Transverse colon (tissue), 4 donors: ENCODE results near the gene EIF4E1B.

ENCODE experiments used
- POLR2A ChIP-seq: fragments of 450-650 bp; IDR thresholded peaks from one replicate; pipeline ENCODE4 v1.6.1; 2016; ENCODE audit warnings: antibody characterized with exemption, mild to moderate bottlenecking, moderate library complexity
- POLR2AphosphoS5 ChIP-seq, 3 donors: sonication (generic); formaldehyde crosslinking; IDR thresholded peaks; one replicate each; pipeline ENCODE4 v1.6.1; 2016; ENCODE audit warnings: antibody characterized with exemption in 3 of 3
- TF ChIP-seq, protein P1 (sequence below), 5 experiments: fragments of 200-600 bp in 3 of 5; fragments of 450-650 bp in 2 of 5; sonication (generic) in 3 of 5; IDR thresholded peaks; 1 replicate in 2 of 5; 2 replicates in 3 of 5; pipeline ENCODE4 v1.5.1; 2016 to 2017; ENCODE audit warnings: antibody characterized with exemption in 5 of 5, inconsistent platforms in 3 of 5, mild to moderate bottlenecking in 2 of 5, moderate library complexity in 1 of 5

DNA sequence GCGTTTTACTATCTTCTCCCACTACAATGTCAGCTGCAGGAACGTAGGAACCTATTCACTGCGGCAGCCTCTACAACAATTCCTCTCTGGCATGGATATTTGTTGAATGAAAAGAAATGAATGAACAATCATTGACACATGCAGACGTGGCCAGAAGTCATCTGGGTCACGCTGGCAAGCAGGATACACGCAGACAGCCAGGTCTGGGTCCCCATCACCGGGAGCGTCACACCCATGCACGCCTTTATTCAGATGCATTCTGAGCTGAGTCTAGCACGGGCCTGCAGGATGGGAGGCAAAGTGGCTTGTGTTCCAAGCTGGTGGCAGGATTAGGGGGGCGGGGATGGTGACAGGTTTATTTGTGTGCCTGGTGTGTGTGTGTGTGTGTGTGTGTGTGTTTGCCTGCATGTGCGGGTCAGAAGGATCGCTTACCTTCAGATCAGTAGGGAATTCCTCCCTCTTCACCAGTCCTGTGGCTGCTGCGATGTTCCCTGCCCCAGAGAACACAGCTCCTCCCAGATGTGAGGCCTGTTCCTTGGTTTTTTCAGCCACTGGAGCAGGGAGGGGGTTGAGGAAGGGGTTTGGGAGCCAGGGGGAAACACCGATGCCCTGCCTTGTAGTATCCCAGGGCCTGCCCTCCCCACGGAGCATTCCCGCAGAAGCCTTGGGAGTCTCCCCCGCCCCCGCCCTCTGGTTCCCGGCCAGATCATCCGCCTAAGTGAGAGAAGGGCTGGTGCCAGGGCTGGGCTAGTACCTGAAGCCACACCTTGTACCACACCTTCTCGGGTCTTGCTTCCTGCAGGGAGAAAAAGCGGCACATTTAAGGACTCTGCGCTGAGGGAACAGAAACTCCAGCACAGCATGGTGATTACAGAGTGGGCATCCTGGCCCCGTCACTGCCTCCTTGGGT, 4.3 kb upstream of the EIF4E1B start:
- TF ChIP-seq, protein P1, sequence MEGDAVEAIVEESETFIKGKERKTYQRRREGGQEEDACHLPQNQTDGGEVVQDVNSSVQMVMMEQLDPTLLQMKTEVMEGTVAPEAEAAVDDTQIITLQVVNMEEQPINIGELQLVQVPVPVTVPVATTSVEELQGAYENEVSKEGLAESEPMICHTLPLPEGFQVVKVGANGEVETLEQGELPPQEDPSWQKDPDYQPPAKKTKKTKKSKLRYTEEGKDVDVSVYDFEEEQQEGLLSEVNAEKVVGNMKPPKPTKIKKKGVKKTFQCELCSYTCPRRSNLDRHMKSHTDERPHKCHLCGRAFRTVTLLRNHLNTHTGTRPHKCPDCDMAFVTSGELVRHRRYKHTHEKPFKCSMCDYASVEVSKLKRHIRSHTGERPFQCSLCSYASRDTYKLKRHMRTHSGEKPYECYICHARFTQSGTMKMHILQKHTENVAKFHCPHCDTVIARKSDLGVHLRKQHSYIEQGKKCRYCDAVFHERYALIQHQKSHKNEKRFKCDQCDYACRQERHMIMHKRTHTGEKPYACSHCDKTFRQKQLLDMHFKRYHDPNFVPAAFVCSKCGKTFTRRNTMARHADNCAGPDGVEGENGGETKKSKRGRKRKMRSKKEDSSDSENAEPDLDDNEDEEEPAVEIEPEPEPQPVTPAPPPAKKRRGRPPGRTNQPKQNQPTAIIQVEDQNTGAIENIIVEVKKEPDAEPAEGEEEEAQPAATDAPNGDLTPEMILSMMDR (IDR thresholded peaks at IDR 0.05), result no peak
- no peak for TF ChIP-seq POLR2AphosphoS5 (IDR thresholded peaks at IDR 0.05)
- TF ChIP-seq POLR2A, result no peak
